ENCODE results near the gene NTRK2. TPM values are rescaled to one million over a fixed set of nuclear protein-coding genes. Genes with fewer than 3 reads are reported as not detected.

NTRK2 gene
- total RNA-seq, 2 experiments from 2014 or later, result 0.02 to 0.05 TPM

- H3K27me3 Mint-ChIP-seq (ENCODE audit: low read depth), result no peaks in the 10 kb centered on the region
- intact Hi-C loops (cut with micrococcal nuclease), result no loop called here
- H3K27ac Mint-ChIP-seq, result no peak overlapping the region
- H3K4me3 Mint-ChIP-seq, result no peak overlapping the region
- no peak for DNase-seq
- H3K36me3 Mint-ChIP-seq (ENCODE audit: low read depth), result no peaks in the 10 kb centered on the region
- no peaks in the 10 kb centered on the region for H3K9me3 Mint-ChIP-seq
- no peaks in the 10 kb centered on the region for H3K4me1 Mint-ChIP-seq (ENCODE audit: low read depth)
- CTCF ChIA-PET, result no interaction called here
Measured at GRCh38 chr9:84900421-84900820, 230.9 kb downstream of the NTRK2 start.

GRCh38 chr9:84903963-84904362, 234.4 kb downstream of the NTRK2 start:
- DNase-seq, result no peak
- no peak overlapping the region for H3K4me3 Mint-ChIP-seq
- CTCF ChIA-PET, result interaction anchor here (0.7 kb wide), 1 partner anchor 10 kb away, joined by 3 read pairs; no protein-coding TSS in a partner anchor
- H3K9me3 Mint-ChIP-seq, result no peaks in the 10 kb centered on the region
- peaks cover 2% of the 10 kb centered on the region for H3K27me3 Mint-ChIP-seq (ENCODE audit: low read depth)
- H3K36me3 Mint-ChIP-seq (ENCODE audit: low read depth), result no peaks in the 10 kb centered on the region
- no peaks in the 10 kb centered on the region for H3K4me1 Mint-ChIP-seq (ENCODE audit: low read depth)
- no peak overlapping the region for H3K27ac Mint-ChIP-seq
- intact Hi-C loops (cut with micrococcal nuclease), result no loop called here

DNA sequence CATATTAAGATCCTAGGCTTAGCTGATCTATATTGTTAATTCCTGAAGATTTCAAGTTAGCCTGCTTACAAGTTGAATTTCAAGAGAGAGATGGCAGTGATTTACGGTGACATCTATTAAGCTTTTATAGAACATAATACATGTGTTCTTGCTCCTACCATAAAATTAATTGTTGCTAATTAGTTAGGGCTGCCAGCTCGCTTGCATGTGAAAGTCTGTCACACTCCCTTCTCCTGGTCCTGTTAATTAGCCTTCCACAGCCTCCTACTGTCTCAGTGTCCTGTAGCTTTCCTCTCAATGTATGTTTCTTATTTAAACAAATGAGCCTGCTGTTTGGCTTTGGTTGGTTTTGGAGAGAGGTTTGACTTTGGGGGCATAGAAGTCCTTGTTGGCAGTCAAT, 247.2 kb downstream of the NTRK2 start:
- intact Hi-C loops (cut with micrococcal nuclease), result no loop called here
- Mint-ChIP-seq H3K27me3 (ENCODE audit: low read depth) (no peaks in the 10 kb centered on the region), H3K27ac (no peak overlapping the region), H3K4me3 (no peak overlapping the region), H3K9me3 (no peaks in the 10 kb centered on the region), H3K36me3 (ENCODE audit: low read depth) (no peaks in the 10 kb centered on the region), H3K4me1 (ENCODE audit: low read depth) (no peaks in the 10 kb centered on the region)
- DNase-seq, result no peak
- CTCF ChIA-PET, result no interaction called here

GRCh38 chr9:84917366-84918070, 248.0 kb downstream of the NTRK2 start:
- Mint-ChIP-seq H3K27me3 (ENCODE audit: low read depth) (no peaks in the 10 kb centered on the region), H3K9me3 (no peaks in the 10 kb centered on the region), H3K4me3 (no peak overlapping the region), H3K36me3 (ENCODE audit: low read depth) (no peaks in the 10 kb centered on the region), H3K27ac (no peak overlapping the region), H3K4me1 (ENCODE audit: low read depth) (no peaks in the 10 kb centered on the region)
- CTCF ChIA-PET, result interaction anchor here (0.7 kb wide), 1 partner anchor 193 kb away, joined by 3 read pairs; no protein-coding TSS in a partner anchor
- intact Hi-C loops (cut with micrococcal nuclease), result no loop called here
- no peak for DNase-seq

- Mint-ChIP-seq H3K36me3 (ENCODE audit: low read depth) (no peaks in the 10 kb centered on the region), H3K4me3 (no peak overlapping the region), H3K4me1 (ENCODE audit: low read depth) (no peaks in the 10 kb centered on the region), H3K27me3 (ENCODE audit: low read depth) (no peaks in the 10 kb centered on the region), H3K27ac (no peak overlapping the region), H3K9me3 (no peaks in the 10 kb centered on the region)
- intact Hi-C loops (cut with micrococcal nuclease), result no loop called here
- no peak for DNase-seq
- CTCF ChIA-PET, result no interaction called here
Measured at GRCh38 chr9:84919440-84919839, 249.9 kb downstream of the NTRK2 start.

DNA sequence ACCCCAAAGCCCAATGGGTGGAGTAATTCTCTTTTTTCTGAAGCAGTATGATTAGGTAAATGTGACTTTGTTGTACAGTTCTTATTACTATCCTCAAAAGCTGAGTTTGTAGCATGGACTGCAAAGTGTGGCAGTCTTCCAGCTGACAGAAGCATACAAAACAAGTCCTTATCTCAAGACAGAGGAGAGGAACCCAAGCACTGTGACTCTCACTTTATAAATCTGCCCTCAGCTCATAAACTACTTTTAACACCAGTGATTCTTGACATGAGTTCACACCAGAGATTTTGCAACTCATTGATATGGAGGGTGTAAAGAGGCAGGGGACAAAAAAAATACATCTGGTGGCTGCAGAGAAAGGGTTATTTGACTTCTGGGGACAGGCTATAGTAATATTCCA, 251.6 kb downstream of the NTRK2 start:
- Mint-ChIP-seq H3K36me3 (ENCODE audit: low read depth) (no peaks in the 10 kb centered on the region), H3K4me1 (ENCODE audit: low read depth) (no peaks in the 10 kb centered on the region), H3K27me3 (ENCODE audit: low read depth) (peaks cover 3% of the 10 kb centered on the region), H3K27ac (no peak overlapping the region), H3K9me3 (no peaks in the 10 kb centered on the region), H3K4me3 (no peak overlapping the region)
- no peak for DNase-seq
- intact Hi-C loops (cut with micrococcal nuclease), result no loop called here
- CTCF ChIA-PET, result no interaction called here

DNA sequence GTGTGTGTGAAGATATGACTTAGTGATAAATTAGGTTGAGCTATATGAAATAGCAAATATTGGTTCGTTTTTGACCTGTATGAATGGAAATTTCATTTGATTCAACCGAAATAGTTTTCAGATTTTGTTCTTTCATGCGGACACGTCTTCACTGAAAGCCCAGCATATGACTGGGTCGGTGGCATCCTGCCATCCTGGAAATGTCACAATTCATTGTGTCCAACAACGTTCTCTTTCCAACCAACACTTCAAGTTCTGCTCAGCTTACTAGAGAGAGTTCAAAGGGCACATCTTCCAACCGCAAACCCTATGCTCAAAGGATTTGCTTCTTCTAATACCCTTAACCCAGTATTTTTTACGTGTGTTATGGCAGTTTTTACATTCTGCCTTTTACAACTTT, 252.5 kb downstream of the NTRK2 start:
- DNase-seq, result no peak
- Mint-ChIP-seq H3K36me3 (ENCODE audit: low read depth) (no peaks in the 10 kb centered on the region), H3K4me1 (ENCODE audit: low read depth) (no peaks in the 10 kb centered on the region), H3K4me3 (no peak overlapping the region), H3K27me3 (ENCODE audit: low read depth) (peaks cover 3% of the 10 kb centered on the region), H3K27ac (no peak overlapping the region), H3K9me3 (no peaks in the 10 kb centered on the region)
- intact Hi-C loops (cut with micrococcal nuclease), result no loop called here
- CTCF ChIA-PET, result no interaction called here

- Mint-ChIP-seq H3K27ac (no peak overlapping the region), H3K4me3 (no peak overlapping the region), H3K27me3 (ENCODE audit: low read depth) (peaks cover 3% of the 10 kb centered on the region), H3K4me1 (ENCODE audit: low read depth) (no peaks in the 10 kb centered on the region), H3K36me3 (ENCODE audit: low read depth) (no peaks in the 10 kb centered on the region), H3K9me3 (no peaks in the 10 kb centered on the region)
- no peak for DNase-seq
- CTCF ChIA-PET, result no interaction called here
- intact Hi-C loops (cut with micrococcal nuclease), result no loop called here
Measured at GRCh38 chr9:84924266-84924665, 254.7 kb downstream of the NTRK2 start.

- H3K27me3 Mint-ChIP-seq (ENCODE audit: low read depth), result peaks cover 4% of the 10 kb centered on the region
- no peaks in the 10 kb centered on the region for H3K36me3 Mint-ChIP-seq (ENCODE audit: low read depth)
- no peak overlapping the region for H3K27ac Mint-ChIP-seq
- intact Hi-C loops (cut with micrococcal nuclease), result no loop called here
- CTCF ChIA-PET, result interaction anchor here (0.6 kb wide), 1 partner anchor 20 kb away, joined by 3 read pairs; no protein-coding TSS in a partner anchor
- no peak for DNase-seq
- no peaks in the 10 kb centered on the region for H3K4me1 Mint-ChIP-seq (ENCODE audit: low read depth)
- no peaks in the 10 kb centered on the region for H3K9me3 Mint-ChIP-seq
- no peak overlapping the region for H3K4me3 Mint-ChIP-seq
Measured at GRCh38 chr9:84925225-84925872, 255.8 kb downstream of the NTRK2 start.

DNA sequence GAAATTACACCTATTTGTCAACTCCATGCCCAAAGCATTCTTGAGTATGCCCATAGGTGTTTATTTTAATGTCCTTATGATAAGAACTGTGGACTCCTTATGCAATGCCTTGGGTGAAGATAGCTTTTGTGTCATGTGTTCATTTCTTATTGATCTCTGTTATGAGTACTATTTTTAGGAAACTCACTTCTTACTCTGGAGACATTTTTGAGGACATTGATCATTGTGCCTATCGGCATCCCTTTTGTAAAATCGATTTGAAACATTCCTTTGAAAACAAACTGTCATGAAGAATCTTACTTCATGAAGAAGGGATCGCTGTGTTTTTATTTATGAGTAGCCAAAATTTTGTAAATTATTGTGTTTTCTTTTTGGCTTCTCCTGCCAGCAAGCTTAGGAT, 257.3 kb downstream of the NTRK2 start:
- no peak overlapping the region for H3K4me3 Mint-ChIP-seq
- no peak overlapping the region for H3K27ac Mint-ChIP-seq
- DNase-seq, result no peak
- no peaks in the 10 kb centered on the region for H3K4me1 Mint-ChIP-seq (ENCODE audit: low read depth)
- intact Hi-C loops (cut with micrococcal nuclease), result no loop called here
- H3K36me3 Mint-ChIP-seq (ENCODE audit: low read depth), result no peaks in the 10 kb centered on the region
- no peaks in the 10 kb centered on the region for H3K9me3 Mint-ChIP-seq
- CTCF ChIA-PET, result no interaction called here
- H3K27me3 Mint-ChIP-seq (ENCODE audit: low read depth), result peaks cover 6% of the 10 kb centered on the region

DNA sequence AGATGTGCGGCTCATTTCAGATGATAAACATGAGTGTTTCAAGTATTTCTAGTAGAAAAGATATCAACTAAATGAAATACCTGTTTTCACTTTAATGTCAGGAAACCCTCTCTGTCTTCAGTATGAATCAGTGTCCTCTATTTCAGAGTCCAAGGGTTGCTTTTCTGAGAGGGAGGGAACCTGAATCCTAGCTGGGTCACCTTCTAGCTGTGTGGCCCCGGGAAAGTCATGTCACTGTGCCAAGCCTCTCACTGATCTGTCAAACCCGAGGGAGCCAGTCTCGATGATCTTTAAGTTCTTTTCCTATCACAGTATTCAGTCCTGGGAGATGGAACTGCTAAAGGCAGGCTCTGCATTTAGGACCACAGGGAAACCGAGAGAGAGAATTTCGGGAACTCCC, 258.9 kb downstream of the NTRK2 start:
- intact Hi-C loops (cut with micrococcal nuclease), result no loop called here
- Mint-ChIP-seq H3K27me3 (ENCODE audit: low read depth) (peaks cover 6% of the 10 kb centered on the region), H3K9me3 (no peaks in the 10 kb centered on the region), H3K4me3 (no peak overlapping the region), H3K27ac (no peak overlapping the region), H3K36me3 (ENCODE audit: low read depth) (no peaks in the 10 kb centered on the region), H3K4me1 (ENCODE audit: low read depth) (no peaks in the 10 kb centered on the region)
- DNase-seq, result no peak
- CTCF ChIA-PET, result no interaction called here

GRCh38 chr9:84929068-84929467, 259.5 kb downstream of the NTRK2 start:
- intact Hi-C loops (cut with micrococcal nuclease), result no loop called here
- CTCF ChIA-PET, result no interaction called here
- H3K27ac Mint-ChIP-seq, result no peak overlapping the region
- H3K27me3 Mint-ChIP-seq (ENCODE audit: low read depth), result peaks cover 6% of the 10 kb centered on the region
- no peaks in the 10 kb centered on the region for H3K36me3 Mint-ChIP-seq (ENCODE audit: low read depth)
- no peaks in the 10 kb centered on the region for H3K9me3 Mint-ChIP-seq
- no peaks in the 10 kb centered on the region for H3K4me1 Mint-ChIP-seq (ENCODE audit: low read depth)
- H3K4me3 Mint-ChIP-seq, result no peak overlapping the region
- DNase-seq, result no peak

- Mint-ChIP-seq H3K36me3 (ENCODE audit: low read depth) (no peaks in the 10 kb centered on the region), H3K9me3 (no peaks in the 10 kb centered on the region), H3K4me1 (ENCODE audit: low read depth) (no peaks in the 10 kb centered on the region), H3K27ac (no peak overlapping the region), H3K27me3 (ENCODE audit: low read depth) (peaks cover 3% of the 10 kb centered on the region), H3K4me3 (no peak overlapping the region)
- intact Hi-C loops (cut with micrococcal nuclease), result no loop called here
- CTCF ChIA-PET, result interaction anchor here (0.6 kb wide), 1 partner anchor 838 kb away, joined by 3 read pairs; no protein-coding TSS in a partner anchor
- DNase-seq, result no peak
Measured at GRCh38 chr9:84932915-84933527, 263.5 kb downstream of the NTRK2 start.
